ENCODE results near the gene MARCO. TPM values are rescaled to one million over a fixed set of nuclear protein-coding genes. Genes with fewer than 3 reads are reported as not detected.

Gene MARCO
- total and polyA plus RNA-seq, 3 donors from 2014 or later = 0.55 to 16.0 (median 0.74) TPM

- DNase-seq = no peak
- H3K36me3 ChIP-seq (ENCODE audit: low read depth, missing control alignments) = no peaks in the 10 kb centered on the region
- 92 to 97% methylated on average over 9 to 11 of the region's 11 CpGs for WGBS, 2 donors
- TF ChIP-seq CTCF (IDR thresholded peaks at IDR 0.05) = no peak
- TF ChIP-seq POLR2A (IDR thresholded peaks at IDR 0.05) = no peak
- H3K4me3 ChIP-seq = no peak overlapping the region
- H3K9me3 ChIP-seq = no peaks in the 10 kb centered on the region
- H3K4me1 ChIP-seq = no peaks in the 10 kb centered on the region
- H3K27ac ChIP-seq = no peak overlapping the region
- intact Hi-C loops (cut with DNase I; ENCODE audit: low total_unique reads) = no loop called here
- no peaks in the 10 kb centered on the region for H3K27me3 ChIP-seq
Measured at GRCh38 chr2:119012345-119013301, 70.6 kb downstream of the MARCO start.

- no peak overlapping the region for H3K27ac ChIP-seq
- intact Hi-C loops (cut with DNase I; ENCODE audit: low total_unique reads) = no loop called here
- no peak for TF ChIP-seq POLR2A (IDR thresholded peaks at IDR 0.05)
- TF ChIP-seq CTCF (IDR thresholded peaks at IDR 0.05) = no peak
- no peaks in the 10 kb centered on the region for H3K27me3 ChIP-seq
- no peak overlapping the region for H3K4me3 ChIP-seq
- no peak for DNase-seq
- no peaks in the 10 kb centered on the region for H3K36me3 ChIP-seq (ENCODE audit: low read depth, missing control alignments)
- H3K9me3 ChIP-seq = no peaks in the 10 kb centered on the region
- no peaks in the 10 kb centered on the region for H3K4me1 ChIP-seq
- 89 to 92% methylated on average over 4 of the region's 4 CpGs for whole genome bisulfite sequencing, 2 donors
Measured at GRCh38 chr2:119013671-119014070, 71.7 kb downstream of the MARCO start.

GRCh38 chr2:119015845-119016244 is 73.9 kb downstream of the MARCO start:
- DNase-seq = no peak
- H3K4me3 ChIP-seq = no peak overlapping the region
- intact Hi-C loops (cut with DNase I; ENCODE audit: low total_unique reads) = no loop called here
- 34 to 43% methylated on average over 13 of the region's 13 CpGs for WGBS, 2 donors
- no peaks in the 10 kb centered on the region for H3K27me3 ChIP-seq
- no peak for TF ChIP-seq POLR2A (IDR thresholded peaks at IDR 0.05)
- TF ChIP-seq CTCF (IDR thresholded peaks at IDR 0.05) = no peak
- H3K9me3 ChIP-seq = no peaks in the 10 kb centered on the region
- no peaks in the 10 kb centered on the region for H3K4me1 ChIP-seq
- no peaks in the 10 kb centered on the region for H3K36me3 ChIP-seq (ENCODE audit: low read depth, missing control alignments)
- H3K27ac ChIP-seq = no peak overlapping the region

- Histone ChIP-seq H3K27ac (no peak overlapping the region), H3K9me3 (no peaks in the 10 kb centered on the region), H3K4me1 (no peaks in the 10 kb centered on the region), H3K4me3 (no peak overlapping the region), H3K36me3 (ENCODE audit: low read depth, missing control alignments) (no peaks in the 10 kb centered on the region), H3K27me3 (no peaks in the 10 kb centered on the region)
- no peak for DNase-seq
- no peak for TF ChIP-seq POLR2A (IDR thresholded peaks at IDR 0.05)
- TF ChIP-seq CTCF (IDR thresholded peaks at IDR 0.05) = no peak
- intact Hi-C loops (cut with DNase I; ENCODE audit: low total_unique reads) = no loop called here
Measured at GRCh38 chr2:119019521-119019920, 77.5 kb downstream of the MARCO start.

DNA sequence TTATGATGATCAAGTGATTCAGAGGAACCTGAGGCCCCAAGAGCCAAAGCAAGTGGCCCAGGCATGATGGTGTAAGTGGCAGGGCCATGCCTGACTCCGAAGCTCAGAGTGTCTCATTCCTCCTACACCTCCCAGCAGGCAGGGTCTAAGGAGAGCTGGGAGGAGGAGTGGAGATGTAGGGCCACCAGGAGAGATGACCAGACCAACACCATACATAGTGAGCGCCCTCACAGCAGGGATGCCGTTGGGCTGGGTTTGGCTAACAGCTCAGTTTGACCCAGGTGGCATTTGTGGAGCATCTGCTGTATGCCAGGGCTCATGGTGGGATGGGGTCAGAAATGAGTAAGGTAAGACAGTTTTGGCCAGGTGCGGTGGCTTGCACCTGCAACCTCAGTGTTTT is 80.7 kb downstream of the MARCO start:
- no peak overlapping the region for H3K27ac ChIP-seq
- H3K9me3 ChIP-seq = no peaks in the 10 kb centered on the region
- no peaks in the 10 kb centered on the region for H3K27me3 ChIP-seq
- no peak overlapping the region for H3K4me3 ChIP-seq
- TF ChIP-seq CTCF (IDR thresholded peaks at IDR 0.05) (no peak), POLR2A (IDR thresholded peaks at IDR 0.05) (no peak)
- intact Hi-C loops (cut with DNase I; ENCODE audit: low total_unique reads) = no loop called here
- no peaks in the 10 kb centered on the region for H3K4me1 ChIP-seq
- 87 to 91% methylated on average over 4 of the region's 4 CpGs for WGBS, 2 donors
- DNase-seq = no peak
- H3K36me3 ChIP-seq (ENCODE audit: low read depth, missing control alignments) = no peaks in the 10 kb centered on the region
